Hepatocyte (in vitro differentiated cells): ENCODE data around the gene SLC25A30. TPM values are rescaled to one million over a fixed set of nuclear protein-coding genes. Genes with fewer than 3 reads are reported as not detected.
"Not testable (repeated sequence)": the region's sequence is repeated elsewhere in the genome, so short reads cannot be mapped to it uniquely, and the experiment has no call there.

ENCODE experiments used
- DNase-seq: peaks from one replicate; pipeline ENCODE4 v3.0.0-alpha.2; 2016; ENCODE audit warnings: low spot score
- H2AFZ ChIP-seq: fragments of 200-600 bp; sonication (generic); 2 replicates; pipeline ENCODE4 v1.6.0; 2016; ENCODE audit warnings: antibody characterized with exemption, mild to moderate bottlenecking
- H3K27ac ChIP-seq: fragments of 200-600 bp; sonication (generic); 2 replicates; pipeline ENCODE4 v1.5.1; 2016; ENCODE audit warnings: mild to moderate bottlenecking
- H3K27me3 ChIP-seq: fragments of 200-600 bp; sonication (generic); 2 replicates; pipeline ENCODE4 v1.6.1; 2016
- H3K36me3 ChIP-seq: fragments of 200-600 bp; sonication (generic); replicated peaks from 2 replicates; pipeline ENCODE4 v1.5.1; 2016; ENCODE audit warnings: low read depth; ENCODE audit not compliant: insufficient read depth
- H3K4me1 ChIP-seq: fragments of 200-600 bp; sonication (generic); 2 replicates; pipeline ENCODE4 v1.5.1; 2016; ENCODE audit warnings: mild to moderate bottlenecking, moderate library complexity; ENCODE audit not compliant: insufficient read depth
- H3K4me2 ChIP-seq: fragments of 200-600 bp; sonication (generic); 2 replicates; pipeline ENCODE4 v1.6.0; 2016
- H3K4me3 ChIP-seq: fragments of 200-600 bp; sonication (generic); 2 replicates; pipeline ENCODE4 v1.5.1; 2016; ENCODE audit warnings: mild to moderate bottlenecking
- H3K79me2 ChIP-seq: fragments of 200-600 bp; sonication (generic); 2 replicates; pipeline ENCODE4 v1.6.0; 2017; ENCODE audit warnings: mild to moderate bottlenecking
- H3K9me2 ChIP-seq: fragments of 200-600 bp; sonication (generic); replicated peaks from 2 replicates; pipeline ENCODE4 v1.6.0; 2017; ENCODE audit warnings: mild to moderate bottlenecking; ENCODE audit not compliant: insufficient read depth
- H3K9me3 ChIP-seq: fragments of 200-600 bp; sonication (generic); 2 replicates; pipeline ENCODE4 v1.5.1; 2016; ENCODE audit warnings: low read depth, mild to moderate bottlenecking
- H4K20me1 ChIP-seq: fragments of 200-600 bp; sonication (generic); 2 replicates; pipeline ENCODE4 v1.6.0; 2016; ENCODE audit warnings: mild to moderate bottlenecking; ENCODE audit not compliant: insufficient read depth, poor library complexity, severe bottlenecking
- CTCF ChIP-seq: fragments of 200-600 bp; sonication (generic); IDR thresholded peaks from 2 replicates; pipeline ENCODE4 v1.5.1; 2016; ENCODE audit warnings: antibody characterized with exemption, mild to moderate bottlenecking; ENCODE audit not compliant: poor library complexity
- EZH2 ChIP-seq: fragments of 200-600 bp; sonication (generic); IDR thresholded peaks from 2 replicates; pipeline ENCODE4 v1.6.1; 2016; ENCODE audit warnings: antibody characterized with exemption, mild to moderate bottlenecking, borderline replicate concordance
- EZH2phosphoT487 ChIP-seq: fragments of 200-600 bp; sonication (generic); IDR thresholded peaks from one replicate; pipeline ENCODE4 v1.6.1; 2018; ENCODE audit warnings: antibody characterized with exemption, mild to moderate bottlenecking, low read depth, moderate library complexity; ENCODE audit not compliant: unreplicated experiment, severe bottlenecking
- WGBS: methylation state at CpG from one replicate; pipeline ENCODE4 v1.1.6; 2016; ENCODE audit warnings: low lambda C conversion rate; ENCODE audit errors: missing lambda C conversion rate; 5-methylcytosine and 5-hydroxymethylcytosine counted together
- polyA plus RNA-seq: library from polyadenylated mRNA; unstranded; fragments of >200 nt; fragmentation: Nextera tagmentation; extraction: Ambion mirVana; gene quantifications from 2 replicates; pipeline ENCODE4 v1.2.1, GENCODE V29; 2016
- total RNA-seq: library from RNA; depleted of rRNA; stranded (reverse); fragments of >200 nt; gene quantifications from 2 replicates; pipeline ENCODE4 v1.2.3, GENCODE V29; 2014

The SLC25A30 gene
- total and polyA plus RNA-seq, 2 experiments from 2014 or later = 2.8 to 13.3 TPM

GRCh38 chr13:45352031-45352430, 66.1 kb downstream of the SLC25A30 start:
- Histone ChIP-seq H4K20me1 (no peaks in the 10 kb centered on the region), H3K4me3 (no peak overlapping the region), H3K79me2 (peaks cover 2% of the 10 kb centered on the region), H3K27ac (no peak overlapping the region), H3K9me3 (no peaks in the 10 kb centered on the region), H3K27me3 (no peaks in the 10 kb centered on the region), H3K36me3 (no peaks in the 10 kb centered on the region), H3K9me2 (no peaks in the 10 kb centered on the region), H2AFZ (no peak overlapping the region), H3K4me2 (no peak overlapping the region), H3K4me1 (no peaks in the 10 kb centered on the region)
- 94% methylated on average over 10 of the region's 10 CpGs for WGBS
- no peak for DNase-seq
- TF ChIP-seq EZH2 (no peak), CTCF (no peak), EZH2phosphoT487 (no peak)

- H3K4me1 ChIP-seq = no peaks in the 10 kb centered on the region
- H3K36me3 ChIP-seq = no peaks in the 10 kb centered on the region
- no peaks in the 10 kb centered on the region for H3K27me3 ChIP-seq
- TF ChIP-seq EZH2 (no peak), CTCF (no peak), EZH2phosphoT487 (no peak)
- no peak overlapping the region for H3K27ac ChIP-seq
- H2AFZ ChIP-seq = no peak overlapping the region
- 93% methylated on average over 8 of the region's 8 CpGs for WGBS
- no peak for DNase-seq
- H3K9me3 ChIP-seq = no peaks in the 10 kb centered on the region
- no peaks in the 10 kb centered on the region for H4K20me1 ChIP-seq
- peaks cover 2% of the 10 kb centered on the region for H3K79me2 ChIP-seq
- no peak overlapping the region for H3K4me3 ChIP-seq
- no peak overlapping the region for H3K4me2 ChIP-seq
- no peaks in the 10 kb centered on the region for H3K9me2 ChIP-seq
These were observed 68.0 kb downstream of the SLC25A30 start for GRCh38 chr13:45350152-45350551.

GRCh38 chr13:45349438-45349837, 68.7 kb downstream of the SLC25A30 start:
- Histone ChIP-seq H2AFZ (no peak overlapping the region), H3K27ac (no peak overlapping the region), H4K20me1 (no peaks in the 10 kb centered on the region), H3K4me1 (no peaks in the 10 kb centered on the region), H3K4me2 (no peak overlapping the region), H3K9me2 (no peaks in the 10 kb centered on the region), H3K36me3 (no peaks in the 10 kb centered on the region), H3K4me3 (no peak overlapping the region), H3K27me3 (no peaks in the 10 kb centered on the region), H3K9me3 (no peaks in the 10 kb centered on the region), H3K79me2 (peaks cover 6% of the 10 kb centered on the region)
- DNase-seq = no peak
- 82% methylated on average over 2 of the region's 2 CpGs for WGBS
- no peak for TF ChIP-seq EZH2
- TF ChIP-seq EZH2phosphoT487 = no peak
- no peak for TF ChIP-seq CTCF

GRCh38 chr13:45344064-45344463, 74.1 kb downstream of the SLC25A30 start:
- not testable (repeated sequence) for H3K4me2 ChIP-seq, DNase-seq, H2AFZ ChIP-seq, H3K4me3 ChIP-seq, H3K36me3 ChIP-seq, H3K9me3 ChIP-seq, H3K27me3 ChIP-seq, H3K27ac ChIP-seq, H3K9me2 ChIP-seq
- peaks cover 11% of the 10 kb centered on the region for H3K4me1 ChIP-seq
- H4K20me1 ChIP-seq = peaks cover 13% of the 10 kb centered on the region
- WGBS = 97% methylated on average over 8 of the region's 8 CpGs
- H3K79me2 ChIP-seq = peaks cover 47% of the 10 kb centered on the region

Other genes starting within 250 kb of the SLC25A30 start
- gene KCTD4, start 217.3 kb downstream of the SLC25A30 start, total RNA-seq = 0.23 and 0.60 TPM in 2 replicates
- gene KCTD4, start 217.3 kb downstream of the SLC25A30 start, polyA plus RNA-seq = 0.21 and 1.2 TPM in 2 replicates
- 6,453 and 7,332 TPM in 2 replicates for gene TPT1, start 77.2 kb downstream of the SLC25A30 start, total RNA-seq
- 1,047 and 1,085 TPM in 2 replicates for gene TPT1, start 77.2 kb downstream of the SLC25A30 start, polyA plus RNA-seq
- 31.7 and 36.1 TPM in 2 replicates for gene COG3, start 46.6 kb upstream of the SLC25A30 start, total RNA-seq
- gene COG3, start 46.6 kb upstream of the SLC25A30 start, polyA plus RNA-seq = 19.9 and 27.3 TPM in 2 replicates
- not detected in 2 replicates for gene ERICH6B, start 197.4 kb upstream of the SLC25A30 start, total RNA-seq
- 0.52 and 0.96 TPM in 2 replicates for gene ERICH6B, start 197.4 kb upstream of the SLC25A30 start, polyA plus RNA-seq